HG03469 (cell line): Measurements from ENCODE around the gene CCDC122.

Experiments
- ATAC-seq: cut with Tn5 transposase; IDR thresholded peaks from one replicate; pipeline ENCODE4 v1.9.1; 2021; ENCODE audit warnings: mild to moderate bottlenecking, moderate library complexity, moderate number of reproducible peaks; ENCODE audit not compliant: unreplicated experiment

CCDC122 gene

DNA sequence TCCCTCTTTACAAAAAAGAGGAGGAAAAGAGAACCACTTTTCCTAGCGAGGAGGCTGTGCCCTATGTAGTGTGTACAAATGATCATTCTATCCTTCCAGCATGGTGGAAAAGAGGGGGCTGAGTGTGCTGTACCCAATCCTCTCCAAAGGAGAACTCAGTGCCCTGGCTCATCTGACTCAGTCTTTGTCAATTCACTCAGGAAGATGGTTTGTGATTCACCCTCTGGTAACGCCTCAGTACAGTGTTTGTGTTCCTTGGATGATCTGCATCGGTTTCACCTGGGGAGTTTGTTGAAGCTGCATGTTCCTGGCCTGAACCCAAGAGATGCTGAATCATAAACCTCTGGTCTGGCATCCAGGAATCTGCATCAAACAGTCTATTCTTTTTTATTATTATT lies 74.5 kb downstream of the CCDC122 start:
- no peak for ATAC-seq

DNA sequence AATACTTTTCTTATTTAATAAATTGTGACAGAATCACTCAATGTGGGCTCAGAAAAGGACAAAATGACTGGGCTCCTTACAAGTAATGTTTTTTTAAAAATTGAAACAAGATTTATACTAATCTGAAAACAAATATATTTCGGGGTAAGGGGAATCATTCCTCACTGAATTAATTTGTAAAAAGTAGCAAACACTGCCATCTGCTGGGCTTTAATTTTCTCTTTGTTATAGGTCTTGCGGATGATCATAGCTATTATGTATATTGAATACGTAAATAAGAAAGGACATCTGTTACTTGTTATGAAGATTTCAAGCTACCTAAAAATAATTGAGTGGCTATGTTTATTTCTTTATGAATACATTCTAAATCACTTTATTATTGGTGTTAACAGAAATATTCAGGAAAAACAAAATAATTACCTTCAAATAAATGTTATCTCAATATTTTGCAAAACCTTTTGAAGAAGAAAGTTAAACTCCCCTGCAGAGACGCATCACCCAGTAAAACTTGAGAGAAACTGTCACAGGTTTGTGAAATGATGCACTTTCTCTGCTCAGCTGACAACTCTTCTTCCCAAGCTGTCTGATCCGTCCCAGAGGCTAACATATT lies 75.0 kb downstream of the CCDC122 start:
- no peak for ATAC-seq

DNA sequence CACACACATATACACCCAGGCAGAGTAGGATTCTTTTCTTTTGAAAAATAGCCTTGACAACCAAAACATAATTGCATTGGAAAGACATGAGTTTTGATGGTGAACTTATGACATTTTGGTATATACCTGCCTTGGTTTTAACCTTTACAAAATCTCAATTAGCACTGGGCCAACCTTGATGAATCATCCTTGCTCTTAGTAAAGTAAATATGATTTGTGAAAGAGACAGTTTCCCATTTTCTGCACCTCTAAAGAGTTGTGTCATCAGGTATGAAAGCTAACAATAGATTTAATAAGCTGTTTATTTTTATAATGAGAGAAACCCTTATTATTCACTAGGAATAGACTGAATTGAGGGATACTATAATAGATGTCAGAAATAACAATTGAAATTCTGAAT lies 77.0 kb downstream of the CCDC122 start:
- no peak for ATAC-seq

DNA sequence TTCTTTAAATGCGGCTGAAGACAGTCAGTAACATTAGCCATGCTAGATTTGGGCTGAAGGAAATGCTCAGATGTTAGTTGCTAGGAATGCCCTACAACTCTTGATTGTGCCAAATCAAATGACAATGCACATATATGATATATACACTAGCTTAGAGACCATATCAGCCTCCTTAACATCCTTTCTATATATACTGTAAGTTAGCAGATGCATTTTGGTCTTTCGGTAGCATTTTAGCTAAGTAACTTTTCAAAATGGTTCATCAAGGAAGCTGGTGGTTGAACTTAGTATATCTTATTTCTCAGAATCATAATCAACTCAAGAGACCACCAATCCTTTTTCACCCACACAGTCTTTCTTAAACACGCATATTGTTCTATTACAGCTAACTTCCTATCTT lies 78.7 kb downstream of the CCDC122 start:
- no peak for ATAC-seq

DNA sequence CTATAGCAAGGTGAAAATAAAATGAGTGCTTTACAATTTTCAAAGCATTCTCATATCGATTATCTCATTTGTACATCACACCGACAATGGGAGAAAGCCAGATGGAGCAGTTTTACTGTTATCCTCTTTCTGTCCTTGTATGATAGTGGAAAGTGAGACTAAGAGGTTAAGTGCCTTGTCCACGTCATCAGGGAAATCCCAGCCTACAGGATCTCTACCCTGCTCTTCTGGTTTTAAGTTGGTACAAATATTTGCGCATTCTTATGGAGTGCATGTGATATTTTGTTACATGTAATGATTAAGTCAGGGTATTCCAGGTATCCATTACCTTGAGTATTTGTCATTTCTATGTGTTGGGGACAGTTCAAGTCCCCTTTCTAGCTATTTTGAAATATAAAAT lies 80.3 kb downstream of the CCDC122 start:
- ATAC-seq = no peak

DNA sequence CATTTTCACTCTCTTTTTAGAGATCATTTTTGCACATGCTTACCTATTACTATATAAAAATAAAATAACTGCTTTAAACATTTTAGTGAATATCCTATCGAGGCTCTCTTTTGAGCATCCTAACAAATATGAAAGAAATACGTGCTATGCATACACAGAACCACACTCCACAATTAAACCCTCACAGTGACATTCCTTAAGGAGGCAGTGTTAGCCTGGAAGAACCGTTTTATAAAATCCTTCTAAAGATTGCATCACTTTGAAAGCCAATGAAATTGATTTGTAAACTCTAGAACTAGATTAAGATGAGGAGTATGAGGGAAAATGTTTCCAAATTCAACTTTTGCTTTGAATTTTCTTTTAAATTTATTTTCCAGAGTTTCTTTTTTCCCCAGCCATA lies 81.7 kb downstream of the CCDC122 start:
- ATAC-seq = no peak

DNA sequence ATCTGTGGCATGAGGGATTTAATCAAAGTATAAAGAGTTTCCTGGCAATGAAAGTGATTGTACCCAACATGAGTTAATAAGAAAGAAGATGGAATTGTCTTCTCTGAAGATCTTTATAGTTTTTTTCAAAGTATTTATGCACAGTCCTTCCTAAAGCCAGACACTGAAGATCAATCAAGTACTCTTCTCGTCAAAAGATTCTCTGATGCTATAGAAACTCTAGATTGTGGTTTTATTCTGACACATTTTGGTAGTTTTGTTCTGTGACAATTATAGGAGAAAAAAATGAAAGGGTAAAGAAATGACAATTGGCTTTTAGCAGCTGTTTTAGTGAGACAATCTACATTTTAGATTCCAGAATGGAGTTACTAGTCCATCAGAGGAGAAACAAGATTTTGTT lies 82.4 kb downstream of the CCDC122 start:
- ATAC-seq = no peak

DNA sequence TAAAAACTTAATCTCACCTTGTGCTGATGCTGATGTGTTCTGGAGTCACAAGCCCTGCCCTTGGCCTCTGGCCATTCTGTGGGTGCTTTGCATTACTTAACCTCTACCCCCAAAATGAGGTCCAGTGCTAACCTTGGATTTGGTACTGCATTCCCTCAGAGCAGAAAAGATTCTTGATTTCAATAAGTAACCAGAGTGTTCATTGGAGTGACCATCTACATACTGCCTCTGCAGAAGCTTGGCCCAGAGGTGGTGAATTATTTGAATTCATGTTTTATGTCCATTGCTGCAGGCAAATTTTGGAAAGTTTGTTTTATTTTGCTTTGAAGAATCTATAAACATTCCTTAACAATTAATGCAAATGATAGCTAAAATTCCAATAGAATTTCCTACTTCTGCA lies 85.1 kb downstream of the CCDC122 start:
- no peak for ATAC-seq

DNA sequence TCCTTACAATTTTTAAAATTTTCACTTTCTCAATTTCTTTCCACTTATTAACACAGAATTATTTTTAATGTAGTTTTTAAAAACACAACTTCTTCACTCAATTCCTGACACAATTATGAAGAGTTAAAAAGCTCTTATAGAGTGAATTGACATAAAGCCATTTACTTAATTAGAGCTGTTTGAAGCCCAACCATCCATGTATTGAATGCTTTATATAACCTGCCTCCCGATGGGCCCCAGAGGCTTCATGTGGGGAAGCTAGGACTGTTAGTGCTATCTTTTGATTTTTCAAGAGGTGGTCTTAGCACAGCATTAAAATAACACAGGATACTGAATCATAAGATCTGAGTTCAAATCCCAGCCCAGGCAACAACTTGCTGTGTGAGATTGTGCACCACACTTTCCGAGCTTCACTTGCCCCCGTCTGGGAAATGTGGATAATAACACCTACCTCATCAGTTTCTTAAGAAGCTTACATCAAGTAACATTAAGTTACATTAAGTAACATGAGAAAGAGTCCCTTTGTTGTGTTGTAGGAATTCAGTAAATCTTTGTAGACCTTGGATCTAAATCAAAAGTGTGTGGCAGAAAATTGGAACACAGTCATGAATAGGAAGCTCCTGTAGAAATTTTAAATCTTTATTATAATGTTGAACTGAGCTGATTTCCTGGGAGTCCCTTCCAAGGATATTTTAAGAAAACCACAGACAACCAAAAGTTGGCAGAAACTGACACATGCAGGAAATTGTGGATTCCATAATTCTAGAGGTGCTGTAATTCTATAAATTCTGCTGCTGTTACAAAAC lies 87.3 kb downstream of the CCDC122 start:
- ATAC-seq = no peak

DNA sequence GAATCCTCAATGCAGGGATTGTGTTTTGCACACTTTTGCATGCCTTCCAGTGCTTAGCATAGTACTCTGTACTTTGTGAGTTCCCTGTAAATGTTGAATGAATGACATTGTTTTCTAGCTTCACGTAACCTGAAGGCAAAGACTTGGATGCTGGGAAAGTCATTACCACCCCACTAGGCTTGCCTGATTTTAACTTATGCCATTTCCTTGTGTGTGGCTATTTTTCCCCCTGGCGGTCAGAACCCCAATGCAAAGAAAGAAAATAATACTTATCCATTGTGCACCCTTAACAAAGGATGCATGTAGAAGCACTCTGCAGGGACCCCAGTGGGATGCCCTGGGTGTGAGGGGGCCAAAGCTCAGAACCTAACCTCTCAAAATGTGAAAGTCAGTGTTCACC lies 91.5 kb downstream of the CCDC122 start:
- ATAC-seq = no peak

DNA sequence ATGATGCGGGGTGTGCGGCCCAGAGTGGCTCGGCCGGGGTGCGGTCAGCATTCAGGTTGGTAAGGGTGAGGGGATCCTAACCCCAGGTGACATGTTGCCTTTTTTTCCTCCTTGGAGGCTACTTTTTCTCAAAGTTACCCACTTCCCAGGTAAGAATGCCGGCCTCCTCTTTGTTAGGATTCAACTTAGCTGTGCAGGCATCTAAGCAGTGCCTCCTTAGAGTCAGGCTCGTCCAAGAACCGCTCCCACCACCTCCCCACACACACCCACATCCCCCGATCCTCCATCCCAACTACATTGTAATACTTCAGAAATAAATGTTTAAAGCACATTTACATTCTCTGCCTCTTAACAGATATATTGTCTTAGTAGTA lies 92.0 kb downstream of the CCDC122 start:
- no peak for ATAC-seq

DNA sequence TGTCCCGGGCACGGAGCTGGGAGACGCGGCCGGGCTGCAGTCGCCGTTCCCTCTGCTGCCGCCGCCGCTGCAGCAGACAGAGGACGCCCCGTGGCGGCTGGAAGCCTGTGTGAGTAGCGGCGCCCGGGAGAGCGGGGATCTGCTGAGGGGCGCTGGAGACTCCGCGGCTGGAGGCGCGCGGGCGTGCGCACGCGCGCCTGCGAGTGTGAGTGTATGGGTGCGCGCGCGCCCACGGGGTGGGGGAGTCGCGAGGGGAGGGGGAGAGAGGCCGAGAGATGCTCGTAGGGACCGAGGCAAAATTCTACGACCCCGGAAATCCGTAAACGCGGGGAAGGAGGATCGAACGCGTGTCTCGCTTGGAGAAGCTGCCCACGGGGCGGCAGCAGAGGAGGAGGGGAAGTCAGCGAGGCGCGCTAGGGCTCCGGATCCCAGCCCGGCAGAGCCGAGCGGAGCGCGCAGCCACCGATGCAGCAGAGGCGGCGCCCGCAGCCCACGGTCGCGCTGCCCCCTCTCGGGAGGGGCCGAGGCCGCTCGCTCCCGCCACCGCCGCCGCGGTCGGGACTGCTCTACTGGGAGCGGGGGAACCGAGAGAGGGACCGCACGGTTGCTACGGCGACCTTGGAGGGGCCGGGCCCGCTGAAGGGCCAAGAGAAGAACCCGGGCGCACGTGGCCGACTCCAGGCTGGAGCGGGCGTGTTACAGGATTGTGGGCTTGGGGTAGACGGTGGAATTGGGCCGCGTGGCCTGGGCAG lies 92.6 kb downstream of the CCDC122 start, which contains the start of gene ENOX1:
Gene ENOX1 (minus strand): TSS at position 207 of the 752 bp plus-strand sequence.
- no peak for ATAC-seq

DNA sequence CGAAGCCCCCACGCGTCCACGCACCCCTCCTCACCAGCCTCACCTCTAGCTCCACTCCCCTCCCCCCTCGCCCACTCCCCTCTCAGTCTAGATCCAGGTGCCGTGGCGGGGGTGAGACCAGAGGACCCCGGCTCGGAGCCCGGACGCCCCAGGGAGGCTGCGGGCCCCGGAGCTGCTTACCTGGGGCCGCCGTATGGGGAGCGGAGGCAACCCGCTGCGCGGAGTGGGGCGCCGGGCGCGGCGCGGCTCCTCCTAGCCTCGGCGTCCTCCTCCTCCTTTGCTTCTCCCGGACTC lies 93.1 kb downstream of the CCDC122 start:
- ATAC-seq = no peak
